Activated CD4-positive, alpha-beta T cell treated with anti-CD3 and anti-CD28 coated beads, Interleukin-2, amount 50 U/mL, for 16 hours (primary cell): ENCODE results near the gene CNGA4.
A peak's percentile ranks its signal among the peaks of the same experiment; 100 is the strongest.
"Not testable (repeated sequence)": the region's sequence is repeated elsewhere in the genome, so short reads cannot be mapped to it uniquely, and the experiment has no call there.

Experiments
- DNase-seq: peaks from one replicate; pipeline ENCODE4 v3.0.0-alpha.2; 2020

CNGA4 gene

DNA sequence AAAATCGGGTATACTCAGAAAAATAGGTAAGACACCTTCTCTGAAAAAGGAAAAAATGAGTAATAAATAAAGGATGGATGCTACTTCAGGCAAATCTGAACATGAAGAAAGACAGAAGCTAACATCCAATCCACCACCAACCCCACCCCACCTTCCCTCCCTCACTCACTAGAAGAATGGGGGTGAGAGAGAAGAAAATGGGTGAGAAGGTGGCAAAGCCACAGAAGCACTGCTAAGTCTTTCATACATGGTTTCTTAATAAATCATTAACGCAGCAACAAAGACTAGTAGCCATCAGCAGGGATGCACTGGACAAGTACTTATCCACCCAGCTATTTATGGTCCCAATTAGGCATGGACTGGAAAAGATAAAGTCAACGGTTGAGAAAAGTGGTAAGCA is 10.4 kb upstream of the CNGA4 start:
- DNase-seq: no peak

DNA sequence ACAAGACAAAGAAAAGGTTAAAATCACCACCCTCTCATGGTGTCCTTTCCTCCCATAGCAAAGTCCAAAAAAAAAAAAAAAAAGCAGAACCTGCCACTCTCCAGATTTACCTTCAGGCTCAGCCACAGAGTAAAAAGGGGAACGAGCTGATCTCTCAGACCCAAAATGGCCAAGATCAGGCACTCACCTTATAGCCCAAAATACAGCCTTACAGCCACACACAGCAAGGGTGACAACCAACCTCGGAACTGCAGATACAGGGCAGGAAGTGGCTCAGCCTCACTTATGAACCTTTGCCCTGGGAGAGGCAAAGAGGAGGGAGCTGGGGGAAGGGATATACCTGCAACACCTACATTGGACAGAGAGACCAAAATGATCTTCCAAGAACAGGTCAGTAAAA is 9.0 kb upstream of the CNGA4 start:
- DNase-seq: no peak

DNA sequence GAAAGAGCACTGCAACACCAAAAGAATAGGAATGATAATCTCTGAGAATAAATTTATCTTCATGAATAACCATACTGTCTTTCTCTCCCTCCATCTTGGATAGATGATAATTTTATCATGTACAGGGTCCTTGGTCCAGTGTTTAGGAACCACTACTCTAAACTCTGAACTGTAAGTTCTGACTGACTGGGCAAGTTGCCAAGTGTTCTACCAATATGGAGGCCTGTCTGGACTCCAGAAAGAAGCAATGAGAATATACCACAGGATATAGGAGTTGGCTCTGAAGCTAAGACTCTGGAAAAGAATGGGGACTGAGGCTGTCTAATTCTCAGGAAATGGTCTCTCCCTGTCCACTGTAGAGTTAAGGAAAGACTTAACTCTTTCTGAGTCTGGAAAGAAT is 6.0 kb upstream of the CNGA4 start:
- no peak for DNase-seq

DNA sequence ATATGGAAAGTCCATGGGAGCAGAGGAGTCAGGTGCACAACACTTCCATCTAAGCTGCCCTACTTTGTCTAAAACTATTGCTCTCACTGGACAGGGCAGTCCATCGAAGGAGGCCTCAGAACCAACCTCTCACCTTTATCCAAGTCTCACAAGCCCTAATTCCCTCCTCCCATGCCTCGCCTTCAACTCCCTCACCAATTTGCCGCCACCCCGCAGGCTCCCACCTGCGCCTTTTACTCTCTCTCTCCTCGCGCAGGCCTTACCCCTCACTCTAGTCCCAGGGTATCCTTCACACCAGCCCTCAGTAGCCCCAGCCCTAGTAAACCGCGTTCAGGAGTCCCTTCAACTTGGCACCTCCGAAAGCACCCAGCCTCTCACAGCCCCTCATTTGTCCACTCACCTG is 4.9 kb upstream of the CNGA4 start:
- no peak for DNase-seq

DNA sequence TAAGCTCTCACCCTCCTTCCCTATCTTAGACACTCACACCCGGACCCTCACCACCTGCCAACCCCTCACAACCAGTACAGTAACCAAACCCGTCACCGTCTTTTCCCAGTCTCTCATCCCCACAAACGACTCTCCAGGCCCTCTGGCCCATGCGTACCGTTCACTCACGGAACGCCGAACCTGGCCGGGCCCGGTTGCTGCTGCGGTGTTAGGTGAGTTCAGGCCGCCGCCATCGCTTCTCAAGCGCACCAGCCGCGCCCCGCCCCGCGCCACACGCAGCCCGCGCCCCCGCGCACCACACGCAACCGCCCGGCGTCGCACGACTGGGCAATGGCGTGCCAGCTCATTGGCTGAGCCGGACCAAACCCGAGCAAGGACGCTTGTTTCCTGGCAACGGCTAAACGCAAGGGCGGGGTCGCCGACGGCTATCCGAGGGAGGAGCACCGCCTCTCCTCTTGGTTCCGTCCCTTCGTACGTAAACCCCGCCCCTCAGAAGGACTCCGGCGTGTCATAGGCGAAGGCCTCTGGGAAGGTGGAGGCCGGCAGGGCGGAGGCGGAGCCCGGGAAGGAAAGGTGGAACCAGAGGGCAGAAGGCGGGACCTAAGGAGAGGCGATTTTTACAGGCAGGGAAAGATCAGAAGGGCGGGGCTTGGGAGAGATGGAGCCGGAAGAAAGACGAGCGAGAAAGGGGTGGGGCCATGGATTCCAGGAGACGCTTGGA is 4.3 kb upstream of the CNGA4 start, which contains the start of gene FHIP1B:
Gene FHIP1B, minus strand, starts transcription at position 250 of the 721 bp plus-strand sequence. CDS start 10,120 bp downstream, outside the sequence.
- DNase-seq: peak; percentile 100

DNA sequence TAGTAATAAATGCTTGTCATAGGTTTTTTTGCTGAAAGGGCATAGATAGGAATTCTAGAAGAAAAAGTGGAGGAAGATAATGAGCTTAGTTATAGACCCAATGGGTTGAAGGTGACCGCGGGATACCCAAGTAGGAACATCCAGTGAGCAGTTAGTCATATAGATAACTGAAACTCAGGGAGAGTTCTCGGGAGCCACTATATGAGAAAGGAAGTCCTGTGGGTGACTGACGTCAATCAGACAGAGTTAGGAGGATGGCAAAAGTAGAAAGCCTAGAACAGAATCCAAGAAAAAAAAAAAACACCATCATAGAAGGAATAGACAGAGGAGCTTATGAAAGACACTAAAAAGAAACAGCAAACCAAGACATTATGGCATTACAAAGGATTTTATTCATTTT is 1.6 kb upstream of the CNGA4 start:
- no peak for DNase-seq

DNA sequence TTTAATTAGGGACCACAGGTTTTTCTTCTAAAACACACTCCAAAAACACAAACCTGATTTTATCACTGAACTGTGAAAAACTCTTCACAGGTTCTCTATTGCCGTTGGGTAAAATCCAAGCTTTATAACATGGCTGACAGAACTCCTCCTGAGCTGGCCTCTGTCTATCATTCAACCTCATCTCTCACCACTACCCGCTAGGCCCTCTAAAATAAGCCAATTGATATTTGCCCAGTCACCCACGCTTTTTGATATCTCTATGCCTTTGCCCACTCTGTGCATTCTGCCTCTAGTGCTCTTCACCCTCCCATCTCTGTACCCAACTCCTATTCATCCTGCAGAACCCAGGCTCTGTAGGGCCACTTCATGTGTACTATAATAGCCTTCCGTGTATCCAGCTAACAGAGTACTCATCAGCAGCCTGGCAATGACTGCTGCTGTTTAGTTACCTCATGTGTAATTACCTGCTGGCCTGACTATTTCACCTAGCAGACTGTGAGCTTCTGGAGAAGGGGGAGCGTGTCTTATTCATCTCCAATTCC is 1.1 kb upstream of the CNGA4 start:
- no peak for DNase-seq

DNA sequence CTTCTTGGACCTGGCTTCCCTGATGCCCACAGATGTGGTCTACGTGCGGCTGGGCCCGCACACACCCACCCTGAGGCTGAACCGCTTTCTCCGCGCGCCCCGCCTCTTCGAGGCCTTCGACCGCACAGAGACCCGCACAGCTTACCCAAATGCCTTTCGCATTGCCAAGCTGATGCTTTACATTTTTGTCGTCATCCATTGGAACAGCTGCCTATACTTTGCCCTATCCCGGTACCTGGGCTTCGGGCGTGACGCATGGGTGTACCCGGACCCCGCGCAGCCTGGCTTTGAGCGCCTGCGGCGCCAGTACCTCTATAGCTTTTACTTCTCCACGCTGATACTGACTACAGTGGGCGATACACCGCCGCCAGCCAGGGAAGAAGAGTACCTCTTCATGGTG is 1.2 kb downstream of the CNGA4 start:
- no peak for DNase-seq

DNA sequence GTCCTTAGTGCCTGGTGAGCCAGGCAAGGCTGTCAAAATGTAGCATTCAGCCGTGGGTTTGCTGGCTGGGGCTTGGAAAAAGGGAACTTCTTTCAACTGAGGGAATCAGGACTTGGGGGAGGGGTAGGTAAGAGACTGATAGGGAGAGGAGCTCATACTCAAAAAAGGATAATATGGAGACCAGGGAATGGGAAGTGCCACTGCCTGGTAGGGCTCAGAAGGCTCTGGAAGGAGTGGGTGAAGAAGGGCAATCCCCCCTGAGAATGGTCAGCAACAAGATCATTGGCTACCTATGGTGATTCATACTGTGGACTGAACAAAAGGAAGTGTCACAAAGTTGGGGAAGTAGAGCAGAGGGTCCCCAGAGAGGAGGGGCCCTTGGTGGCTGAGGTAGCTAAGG is 1.9 kb downstream of the CNGA4 start:
- DNase-seq: no peak

DNA sequence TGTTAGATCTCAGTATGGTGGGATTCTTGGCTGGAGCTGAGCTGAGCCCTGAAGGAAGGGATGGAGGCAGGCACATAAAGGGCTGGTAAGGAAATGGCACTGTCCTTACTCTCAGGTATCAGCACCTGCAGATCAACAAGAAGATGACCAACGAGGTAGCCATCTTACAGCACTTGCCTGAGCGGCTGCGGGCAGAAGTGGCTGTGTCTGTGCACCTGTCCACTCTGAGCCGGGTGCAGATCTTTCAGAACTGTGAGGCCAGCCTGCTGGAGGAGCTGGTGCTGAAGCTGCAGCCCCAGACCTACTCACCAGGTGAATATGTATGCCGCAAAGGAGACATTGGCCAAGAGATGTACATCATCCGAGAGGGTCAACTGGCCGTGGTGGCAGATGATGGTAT is 2.4 kb downstream of the CNGA4 start:
- DNase-seq: no peak

DNA sequence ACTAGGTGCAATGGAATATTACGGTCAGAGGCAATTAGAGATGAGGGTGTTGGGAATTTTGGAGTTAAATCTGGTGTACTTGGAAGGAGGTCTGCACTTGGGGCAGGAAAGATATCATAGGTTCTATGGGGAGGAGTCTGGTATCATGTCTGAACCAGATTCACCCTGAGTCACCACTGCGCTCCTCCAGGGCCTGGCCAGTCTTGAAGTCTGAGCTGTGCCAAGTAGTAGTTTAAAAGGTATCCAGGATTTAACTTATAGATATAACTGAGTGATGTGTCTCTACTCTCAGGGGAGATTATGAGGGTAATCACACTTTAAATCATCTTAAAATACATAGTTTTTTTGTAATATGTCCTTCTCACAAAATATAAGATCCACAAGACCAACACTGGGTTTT is 6.6 kb downstream of the CNGA4 start:
- DNase-seq: no peak

DNA sequence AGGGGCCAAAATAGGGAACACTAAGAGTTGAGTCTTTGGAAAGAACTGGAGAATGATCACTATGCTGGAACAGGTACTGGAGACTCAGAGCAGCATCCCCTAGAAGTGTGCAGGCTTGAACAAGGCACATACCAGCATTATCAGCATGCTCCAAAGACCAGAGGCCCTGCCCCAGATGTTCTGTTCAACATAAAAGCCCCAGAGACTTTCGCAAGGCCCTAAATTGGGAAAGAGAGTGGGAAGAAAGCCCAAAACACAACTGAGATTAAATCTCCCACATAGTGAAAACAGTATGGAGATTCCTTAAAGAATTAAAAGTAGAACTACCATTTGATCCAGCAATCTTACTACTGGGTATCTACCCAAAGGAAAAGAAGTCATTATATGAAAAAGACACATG is 9.4 kb downstream of the CNGA4 start:
- no peak for DNase-seq

DNA sequence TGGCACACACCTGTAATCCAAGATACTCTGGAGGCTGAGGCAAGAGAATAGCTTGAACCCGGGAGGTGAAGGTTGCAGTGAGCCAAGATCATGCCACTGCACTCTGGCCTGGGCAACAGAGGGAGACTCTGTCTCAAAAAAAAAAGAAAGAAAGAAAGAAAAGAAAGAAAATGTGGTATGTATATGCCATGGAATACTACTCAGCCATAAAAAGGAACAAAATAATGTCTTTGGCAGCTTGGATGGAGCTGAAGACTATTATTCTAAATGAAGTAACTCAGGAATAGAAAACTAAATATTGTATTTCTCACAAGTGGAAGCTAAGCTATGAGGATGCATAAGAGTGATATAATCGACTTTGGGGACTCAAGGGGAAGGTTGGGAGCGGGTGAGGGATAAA is 10.0 kb downstream of the CNGA4 start:
- not testable (repeated sequence) for DNase-seq

DNA sequence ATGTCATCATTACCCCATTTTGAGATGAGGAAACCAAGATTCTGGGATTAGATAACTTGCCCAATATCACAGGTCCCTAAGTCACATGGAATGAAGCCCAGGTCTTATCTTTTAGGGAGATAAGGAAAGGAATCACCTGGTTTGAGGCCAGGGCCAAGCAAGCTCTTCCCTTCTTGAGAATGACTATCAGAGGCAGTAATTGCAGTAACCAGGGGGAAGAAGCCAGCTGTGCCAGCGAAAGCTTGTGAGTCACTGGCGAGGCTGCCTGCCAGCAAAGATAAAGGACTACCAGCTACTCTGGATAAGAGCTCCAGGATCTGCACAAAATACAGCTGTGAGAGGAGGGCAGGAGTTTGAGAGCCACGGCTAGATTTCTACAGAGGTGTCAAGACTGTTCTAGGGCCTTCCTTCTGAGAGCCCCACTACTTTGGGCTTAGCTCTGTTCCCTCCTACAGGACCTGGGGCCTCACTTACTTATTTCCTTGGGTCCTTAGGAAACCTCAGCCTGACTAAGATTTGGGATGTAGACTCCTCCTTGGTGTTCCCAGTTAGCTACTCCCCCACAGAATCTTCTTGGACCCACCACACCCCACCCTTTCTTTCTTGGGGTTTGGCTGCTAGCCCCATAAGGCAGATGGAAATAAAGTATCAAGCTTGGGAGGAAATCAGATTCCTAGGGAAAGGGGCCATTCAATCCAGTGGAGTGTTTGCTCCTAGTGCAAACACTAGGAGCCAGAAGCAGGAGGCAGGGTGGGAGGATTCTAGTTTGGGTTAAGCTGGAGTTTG is 11.1 kb downstream of the CNGA4 start:
- no peak for DNase-seq

DNA sequence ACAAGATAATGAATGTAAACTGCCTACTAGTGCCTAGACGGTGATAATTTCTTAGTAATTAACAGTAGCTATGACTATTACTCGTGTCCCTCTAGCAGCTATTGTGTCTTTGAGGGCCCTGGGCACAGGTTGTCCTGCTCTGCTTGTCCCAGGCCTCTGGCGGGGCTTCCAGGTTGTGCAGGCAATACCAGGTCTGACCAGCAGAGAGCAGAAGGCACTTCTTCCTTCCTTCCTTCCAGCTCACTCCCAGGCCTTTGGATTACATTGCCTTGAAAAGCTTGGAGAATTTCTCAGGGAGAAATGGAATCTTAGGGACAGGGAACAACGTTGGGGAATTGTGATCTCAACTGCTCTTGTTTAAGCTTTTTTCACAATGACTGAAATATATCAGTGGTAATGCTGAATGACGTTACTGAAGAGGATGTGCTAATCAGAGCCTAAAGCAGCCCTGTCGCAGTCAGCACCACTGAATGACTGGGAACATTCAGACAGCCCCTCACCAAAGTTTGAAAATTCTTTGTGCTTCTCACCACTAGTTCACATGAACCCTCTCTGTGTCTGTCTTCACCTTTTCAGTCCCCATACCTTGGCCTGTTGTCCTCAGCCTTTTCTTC is 12.3 kb downstream of the CNGA4 start:
- DNase-seq: peak; percentile 51

DNA sequence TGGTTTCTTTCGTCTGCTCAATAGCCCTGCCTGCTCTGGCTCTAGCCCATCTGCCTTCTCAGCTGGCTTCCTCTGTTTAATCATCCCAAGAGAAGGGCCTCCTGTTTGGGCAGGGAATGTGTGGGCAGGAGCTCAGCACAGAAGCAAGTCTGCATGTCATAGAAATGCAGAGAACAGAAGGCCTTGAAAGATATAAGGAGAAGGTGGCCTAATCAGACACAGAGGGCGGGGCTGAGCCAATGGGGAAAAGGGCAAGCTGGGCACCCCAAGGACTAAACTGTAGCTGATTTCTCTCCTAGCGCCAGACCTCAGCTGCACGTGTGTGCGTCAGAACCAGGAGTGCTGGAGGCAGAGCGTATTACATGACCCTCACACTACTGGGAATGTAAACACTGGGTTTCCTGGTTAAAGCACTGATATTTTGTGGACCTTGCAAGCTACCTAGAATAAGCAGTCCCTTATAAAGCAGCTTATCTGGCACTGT is 13.1 kb downstream of the CNGA4 start:
- DNase-seq: no peak

DNA sequence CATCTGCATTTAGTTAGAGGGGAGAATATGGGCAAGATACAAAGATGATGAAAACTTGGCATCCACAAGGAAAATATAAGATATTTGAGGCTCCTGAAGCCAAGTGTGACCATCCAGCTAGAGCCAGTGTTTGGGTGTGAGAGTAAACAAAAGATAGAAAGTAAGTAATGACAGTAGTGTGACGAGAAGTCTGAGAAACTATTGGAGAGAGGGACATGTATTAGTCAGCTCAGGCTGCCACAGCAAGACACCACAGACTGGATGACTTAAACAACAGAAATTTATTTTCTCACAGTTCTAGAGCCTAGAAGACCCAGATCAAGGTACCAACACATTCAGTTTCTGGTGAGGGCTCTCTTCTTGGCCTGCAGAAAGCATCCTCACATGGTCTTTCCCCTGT is 14.3 kb downstream of the CNGA4 start:
- peak; percentile 47 for DNase-seq

DNA sequence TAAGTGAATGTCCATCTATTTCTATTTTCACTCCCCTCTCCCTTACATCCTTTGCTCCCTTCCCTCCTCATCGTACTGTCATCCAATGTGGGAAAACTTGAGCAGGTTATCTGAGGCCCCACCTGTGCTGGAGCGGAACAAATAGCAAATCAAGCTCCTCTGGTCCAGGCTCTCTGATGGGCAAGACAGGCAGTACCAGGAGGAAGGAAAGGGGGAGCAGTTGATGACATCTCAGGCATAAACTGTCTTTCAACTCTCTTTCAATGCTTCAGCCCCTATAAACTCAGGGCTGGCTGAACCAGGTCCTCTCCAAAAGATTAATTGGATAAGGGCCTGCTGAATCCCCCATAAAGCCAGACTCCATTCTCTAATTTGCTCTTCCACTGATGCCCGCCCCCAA is 19.3 kb downstream of the CNGA4 start:
- no peak for DNase-seq

DNA sequence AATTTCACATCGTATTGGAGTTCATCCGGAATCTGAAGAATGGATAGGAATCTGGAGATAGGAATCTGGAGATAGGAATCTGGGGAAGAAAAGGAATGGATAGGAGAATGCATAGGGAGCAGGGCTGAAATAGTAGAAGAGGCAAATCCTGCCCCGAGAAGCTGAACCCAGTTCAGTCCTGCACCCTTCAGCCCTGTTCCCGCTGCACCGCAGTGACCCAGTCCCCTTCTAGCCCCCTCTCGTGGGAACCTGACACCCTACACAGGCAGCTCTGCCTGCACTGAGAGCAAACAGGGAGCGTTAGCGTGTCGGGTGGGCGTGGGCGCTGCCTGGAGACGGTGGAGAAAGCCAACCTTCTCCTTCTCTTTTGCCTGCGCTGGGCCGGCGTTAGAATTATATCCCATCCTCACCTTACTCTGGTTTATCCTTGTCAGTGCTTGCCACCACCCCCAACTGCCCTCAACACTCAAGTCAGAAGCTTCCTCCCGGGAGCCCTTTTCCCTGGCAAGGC is 19.7 kb downstream of the CNGA4 start:
- no peak for DNase-seq

DNA sequence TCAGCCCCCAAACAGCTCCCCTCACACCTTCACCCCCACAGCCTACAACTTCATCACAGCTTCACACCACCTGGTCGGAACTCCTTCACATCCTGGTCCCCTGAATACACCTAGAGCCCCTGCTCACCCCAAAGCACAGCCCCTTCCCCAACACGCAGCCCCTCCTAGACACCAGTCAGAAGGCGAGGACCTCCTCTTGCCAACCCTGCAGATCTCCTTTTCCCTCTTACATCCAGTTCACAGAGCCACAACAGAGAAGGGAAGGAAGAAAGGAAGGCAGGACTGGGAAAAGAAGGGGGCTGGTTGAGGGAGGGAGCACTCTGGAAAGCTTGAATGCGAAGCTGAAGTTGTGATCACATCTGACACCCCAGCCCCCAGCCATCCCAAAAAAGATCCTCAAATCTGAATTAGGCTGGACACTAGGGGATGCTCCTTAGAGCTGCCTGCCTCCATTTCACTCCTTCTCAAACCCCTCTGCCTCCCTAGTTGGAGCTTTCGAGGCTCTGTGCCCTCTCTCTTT is 21.4 kb downstream of the CNGA4 start:
- no peak for DNase-seq

DNA sequence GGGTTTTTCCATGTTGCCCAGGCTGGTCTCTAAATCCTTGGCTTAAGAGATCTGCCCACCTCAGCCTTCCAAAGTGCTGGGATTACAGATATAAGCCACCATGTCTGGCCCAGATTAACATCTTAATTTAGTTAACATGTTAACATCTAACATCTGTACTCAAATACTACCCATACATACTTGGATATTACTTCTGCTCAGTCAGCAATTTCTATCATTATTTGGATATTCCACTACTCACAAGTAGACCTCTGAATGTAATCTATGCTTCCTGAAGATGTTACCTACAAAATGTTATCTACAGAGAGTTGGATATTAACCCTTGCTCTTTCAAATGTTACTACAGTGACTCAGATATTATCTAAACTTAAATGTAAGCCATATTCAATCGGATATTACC is 24.8 kb downstream of the CNGA4 start:
- no peak for DNase-seq

DNA sequence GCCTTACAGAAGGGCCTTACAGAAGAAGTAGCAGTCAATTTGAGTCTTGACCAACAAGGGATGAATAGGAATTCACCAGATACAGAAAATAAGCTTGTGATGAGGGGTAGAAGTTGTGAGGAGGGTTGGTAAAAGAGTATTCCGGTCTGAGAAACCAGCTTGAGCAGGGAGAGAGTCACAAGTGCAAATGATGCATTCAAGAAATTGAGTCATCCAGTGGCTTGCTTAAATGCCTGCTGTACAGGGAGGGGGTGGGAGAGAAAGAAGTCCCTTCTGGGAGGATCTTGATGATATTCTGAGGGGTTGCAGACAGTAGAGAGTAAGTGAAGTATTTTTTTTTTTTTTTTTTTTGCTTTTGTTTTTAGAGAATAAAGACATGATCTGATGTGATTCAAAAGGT is 29.9 kb downstream of the CNGA4 start:
- DNase-seq: no peak

DNA sequence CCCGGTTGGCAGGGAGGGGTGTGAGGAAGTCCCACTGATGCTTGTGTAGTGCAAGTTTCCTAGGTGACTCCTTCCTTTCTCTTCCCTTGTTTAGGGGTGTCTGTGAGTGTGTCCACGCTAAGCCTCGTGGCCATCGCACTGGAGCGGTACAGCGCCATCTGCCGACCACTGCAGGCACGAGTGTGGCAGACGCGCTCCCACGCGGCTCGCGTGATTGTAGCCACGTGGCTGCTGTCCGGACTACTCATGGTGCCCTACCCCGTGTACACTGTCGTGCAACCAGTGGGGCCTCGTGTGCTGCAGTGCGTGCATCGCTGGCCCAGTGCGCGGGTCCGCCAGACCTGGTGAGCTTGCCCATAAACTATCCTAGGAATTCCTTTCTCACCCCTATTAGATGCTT is 31.1 kb downstream of the CNGA4 start:
- DNase-seq: no peak
